HG03432 (cell line): ENCODE data around the gene BCAS3.

Experiments used
- ATAC-seq: cut with Tn5 transposase; IDR thresholded peaks from one replicate; pipeline ENCODE4 v1.9.1; 2021; ENCODE audit warnings: mild to moderate bottlenecking, moderate library complexity; ENCODE audit not compliant: unreplicated experiment

Gene BCAS3

GRCh38 chr17:61097781-61098180 lies 420.1 kb downstream of the BCAS3 start:
- ATAC-seq = no peak

DNA sequence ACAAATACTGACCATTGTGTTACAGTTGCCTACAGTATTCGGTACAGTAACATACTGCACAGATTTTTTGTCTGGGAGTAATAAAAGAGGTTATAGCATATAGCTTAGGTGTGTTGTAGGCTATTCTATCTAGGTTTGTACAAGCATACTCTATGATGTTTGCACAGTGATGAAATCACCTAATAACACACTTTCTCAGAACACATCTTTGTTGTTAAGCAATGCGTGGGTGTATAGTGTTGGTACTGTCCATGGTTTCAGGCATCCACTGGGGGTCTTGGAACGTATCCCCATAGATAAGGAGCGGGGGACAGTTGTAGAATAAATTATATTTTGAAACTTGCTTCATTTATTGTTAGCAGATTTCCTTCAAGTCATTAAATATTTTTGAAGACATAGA lies 428.7 kb downstream of the BCAS3 start:
- no peak for ATAC-seq

GRCh38 chr17:61116577-61116976 lies 438.9 kb downstream of the BCAS3 start:
- no peak for ATAC-seq

- ATAC-seq = no peak
Observed at GRCh38 chr17:61117983-61118382, 440.3 kb downstream of the BCAS3 start.

DNA sequence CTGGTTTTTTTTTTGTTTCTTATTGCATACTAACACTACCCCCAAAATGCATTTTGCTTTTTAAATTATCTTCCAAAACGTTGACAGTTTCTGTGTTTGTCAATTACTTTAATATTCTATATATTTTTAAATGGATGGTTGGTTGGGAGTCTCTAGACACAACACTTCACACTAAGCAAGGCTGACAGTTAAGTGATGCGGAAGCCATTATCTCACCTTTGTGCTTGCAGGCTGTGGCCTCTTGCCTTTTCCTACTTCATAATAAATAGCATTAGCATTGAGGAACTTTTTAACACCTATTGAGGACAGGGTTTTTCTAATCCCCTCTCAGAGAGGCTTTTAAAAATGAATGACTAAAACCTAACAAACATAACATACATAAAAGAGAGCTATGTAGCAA lies 441.2 kb downstream of the BCAS3 start:
- ATAC-seq = no peak

GRCh38 chr17:61122326-61122913 lies 444.8 kb downstream of the BCAS3 start:
- no peak for ATAC-seq

- no peak for ATAC-seq
Observed at GRCh38 chr17:61124562-61124961, 446.9 kb downstream of the BCAS3 start.

GRCh38 chr17:61126473-61127249 lies 449.0 kb downstream of the BCAS3 start:
- no peak for ATAC-seq

DNA sequence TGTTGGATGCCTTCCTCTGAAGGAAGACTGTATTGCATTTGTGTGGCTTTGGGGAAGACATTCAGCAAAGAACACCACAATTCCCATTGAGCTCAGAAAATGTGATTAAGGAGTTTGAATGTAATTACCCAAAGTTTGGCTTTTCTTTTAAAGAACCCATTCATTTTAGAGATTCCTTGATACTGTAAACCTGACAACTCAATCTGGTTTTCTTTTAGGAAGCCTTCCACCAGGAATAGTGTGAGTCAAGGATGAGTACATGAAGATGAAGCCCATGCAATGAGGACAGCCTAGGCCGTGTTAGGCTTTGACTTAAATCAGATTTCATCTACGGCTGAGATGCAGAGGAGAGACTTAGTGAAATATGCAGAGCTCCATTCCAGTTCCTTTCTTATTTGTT lies 450.3 kb downstream of the BCAS3 start:
- ATAC-seq = no peak

DNA sequence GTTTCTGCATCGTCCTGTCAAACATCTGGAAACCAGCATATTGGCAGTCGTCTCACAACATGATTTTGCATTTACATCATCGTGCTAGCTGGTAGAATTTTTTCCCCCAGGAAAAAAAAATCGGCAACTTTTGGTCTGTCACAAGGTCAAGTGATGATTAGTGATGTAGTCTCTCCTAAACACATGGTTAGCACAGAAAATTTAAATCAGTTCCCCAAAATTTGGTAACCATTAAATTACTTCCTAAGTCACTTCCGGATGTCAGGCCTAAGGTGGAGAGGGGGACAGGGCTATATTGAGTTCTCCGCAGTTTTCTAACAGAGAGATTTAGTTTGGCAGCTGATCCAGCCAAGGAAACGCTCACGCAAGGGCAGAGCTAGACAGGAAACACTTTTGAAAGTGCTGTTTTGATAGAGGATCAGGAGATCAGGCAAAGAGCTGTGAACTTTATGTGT lies 451.0 kb downstream of the BCAS3 start:
- no peak for ATAC-seq

DNA sequence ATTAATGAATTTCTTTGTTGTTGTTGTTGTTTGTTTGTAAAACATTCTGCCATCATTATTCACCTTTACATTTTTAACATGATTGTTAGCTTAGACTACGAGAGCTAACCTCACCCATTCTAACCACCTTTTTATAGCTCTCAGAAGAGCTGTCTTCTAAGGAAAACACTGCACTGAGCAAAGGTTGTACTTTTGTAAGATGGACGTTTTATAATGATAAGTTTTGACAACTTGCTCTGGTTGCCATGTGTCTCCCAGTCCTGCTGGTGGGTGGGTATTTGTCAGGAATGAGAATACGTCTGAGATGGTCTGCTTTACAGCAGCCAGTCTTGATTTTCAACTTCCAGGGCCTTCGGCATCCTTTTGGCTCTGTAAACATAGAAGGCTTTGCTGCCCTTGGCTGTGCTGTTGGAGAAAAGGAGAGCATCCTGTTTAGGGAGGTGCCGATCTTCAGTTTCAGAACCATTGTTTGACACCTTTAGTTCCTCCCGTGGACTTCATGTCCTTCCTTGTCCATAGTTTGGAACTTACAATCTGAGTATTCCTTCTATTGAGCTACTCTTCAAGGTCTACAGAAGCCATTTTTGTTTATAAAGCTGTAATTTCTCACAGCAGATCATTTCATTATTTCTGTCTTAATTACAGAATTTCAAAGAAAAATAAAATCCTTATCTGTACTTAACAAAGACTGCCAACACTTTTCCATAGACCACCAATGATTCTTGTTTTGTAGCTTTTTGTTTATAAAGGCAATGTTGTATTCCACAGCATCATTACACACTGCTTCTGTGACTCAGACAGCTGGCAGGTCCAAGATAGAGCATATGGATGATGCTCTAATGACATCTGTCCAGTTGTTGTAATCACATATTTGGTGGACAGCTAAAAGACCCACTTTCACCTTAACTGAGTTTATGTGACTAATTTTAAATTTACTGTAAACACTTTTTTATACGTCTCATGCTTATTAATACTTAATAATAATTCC lies 451.9 kb downstream of the BCAS3 start:
- ATAC-seq = no peak

- no peak for ATAC-seq
Observed at GRCh38 chr17:61130330-61130729, 452.7 kb downstream of the BCAS3 start.

GRCh38 chr17:61131585-61131984 lies 453.9 kb downstream of the BCAS3 start:
- no peak for ATAC-seq

GRCh38 chr17:61132524-61132923 lies 454.9 kb downstream of the BCAS3 start:
- no peak for ATAC-seq

DNA sequence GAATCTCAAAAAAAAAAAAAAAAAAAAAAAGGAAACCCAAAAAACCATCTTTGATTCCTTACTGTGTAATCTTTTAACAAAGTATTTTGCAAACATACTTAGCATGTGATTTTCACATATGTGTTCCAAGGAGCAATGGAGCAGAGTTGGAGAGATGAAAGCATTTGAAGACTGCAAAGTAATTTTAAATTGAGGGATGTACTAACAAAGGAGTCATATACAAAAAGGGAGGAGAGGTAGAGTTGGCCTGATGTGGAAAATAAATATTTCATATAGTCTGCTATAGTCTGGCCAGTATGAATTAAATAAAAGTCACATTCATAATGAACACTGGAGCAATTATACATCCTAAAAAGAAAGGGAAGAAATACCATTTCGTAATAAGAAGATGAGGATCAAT lies 456.2 kb downstream of the BCAS3 start:
- no peak for ATAC-seq

GRCh38 chr17:61134551-61135235 lies 457.0 kb downstream of the BCAS3 start:
- no peak for ATAC-seq

- no peak for ATAC-seq
Observed at GRCh38 chr17:61135782-61136181, 458.1 kb downstream of the BCAS3 start.

GRCh38 chr17:61136296-61136695 lies 458.6 kb downstream of the BCAS3 start:
- ATAC-seq = no peak

- peak; percentile 90 for ATAC-seq
Observed at GRCh38 chr17:61139219-61139618, 461.6 kb downstream of the BCAS3 start.

DNA sequence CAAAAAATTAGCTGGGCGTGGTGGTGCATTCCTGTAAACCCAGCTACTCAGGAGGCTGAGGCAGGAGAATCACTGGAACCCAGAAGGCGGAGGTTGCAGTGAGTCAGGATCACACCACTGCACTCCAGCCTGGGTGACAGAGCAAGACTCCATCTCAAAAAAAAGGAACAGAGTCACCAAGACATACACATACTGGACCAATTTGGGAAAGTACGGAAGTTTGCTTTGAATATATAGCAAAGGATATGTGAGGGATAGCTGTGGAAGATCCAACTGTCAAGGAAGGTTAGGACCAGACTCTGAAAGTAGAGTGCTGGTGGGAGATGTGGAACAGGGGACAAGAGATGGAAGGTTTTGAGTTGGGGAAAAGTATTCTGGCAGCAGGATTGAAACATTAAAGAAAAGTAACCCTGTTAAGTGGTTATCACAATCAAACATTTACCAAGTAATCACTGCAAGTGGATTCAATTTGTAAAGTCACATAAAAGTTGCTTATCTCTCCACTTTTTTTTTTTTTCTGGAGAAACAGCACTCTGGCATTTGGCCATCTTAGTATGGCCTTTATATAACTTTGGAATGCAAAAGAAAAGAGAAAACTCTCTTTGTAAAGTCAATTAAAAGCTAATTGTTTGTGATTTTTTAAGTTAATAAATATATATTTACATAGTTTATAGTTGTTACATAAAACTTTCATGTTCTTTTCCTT lies 462.6 kb downstream of the BCAS3 start:
- no peak for ATAC-seq
